Rectal smooth muscle tissue (tissue), 1 donor: Measurements from ENCODE around the gene JAKMIP2.
"Not testable (repeated sequence)": the region's sequence is repeated elsewhere in the genome, so short reads cannot be mapped to it uniquely, and the experiment has no call there.

Source experiments
- H3K27ac ChIP-seq: one replicate; pipeline ENCODE4 v1.7.0; 2013; ENCODE audit warnings: low read depth, low read length, inconsistent platforms
- H3K27me3 ChIP-seq: one replicate; pipeline ENCODE4 v1.7.0; 2013; ENCODE audit warnings: low read length; ENCODE audit not compliant: control insufficient read depth, insufficient read depth
- H3K36me3 ChIP-seq: one replicate; pipeline ENCODE4 v1.7.0; 2013; ENCODE audit warnings: low read length; ENCODE audit not compliant: control insufficient read depth, insufficient read depth
- H3K4me1 ChIP-seq: one replicate; pipeline ENCODE4 v1.7.0; 2013; ENCODE audit warnings: low read length; ENCODE audit not compliant: control insufficient read depth, insufficient read depth
- H3K4me3 ChIP-seq: one replicate; pipeline ENCODE4 v1.7.0; 2013; ENCODE audit warnings: low read length
- H3K9ac ChIP-seq: one replicate; pipeline ENCODE4 v1.7.0; 2013; ENCODE audit warnings: low read length

Gene JAKMIP2

GRCh38 chr5:147658293-147658932, 124.1 kb downstream of the JAKMIP2 start:
- Histone ChIP-seq H3K4me1 (no peaks in the 10 kb centered on the region), H3K27ac (no peak overlapping the region), H3K27me3 (no peaks in the 10 kb centered on the region), H3K9ac (no peak overlapping the region), H3K4me3 (no peak overlapping the region), H3K36me3 (no peaks in the 10 kb centered on the region)

- no peak overlapping the region for H3K4me3 ChIP-seq
- H3K9ac ChIP-seq: no peak overlapping the region
- H3K27me3 ChIP-seq: no peaks in the 10 kb centered on the region
- no peaks in the 10 kb centered on the region for H3K4me1 ChIP-seq
- H3K36me3 ChIP-seq: no peaks in the 10 kb centered on the region
- H3K27ac ChIP-seq: no peak overlapping the region
Observed at GRCh38 chr5:147648597-147648996, 133.9 kb downstream of the JAKMIP2 start.

- H3K27me3 ChIP-seq: no peaks in the 10 kb centered on the region
- no peak overlapping the region for H3K4me3 ChIP-seq
- H3K27ac ChIP-seq: no peak overlapping the region
- H3K4me1 ChIP-seq: no peaks in the 10 kb centered on the region
- no peaks in the 10 kb centered on the region for H3K36me3 ChIP-seq
- H3K9ac ChIP-seq: no peak overlapping the region
Observed at GRCh38 chr5:147645197-147645596, 137.3 kb downstream of the JAKMIP2 start.

GRCh38 chr5:147644460-147644859, 138.1 kb downstream of the JAKMIP2 start:
- no peaks in the 10 kb centered on the region for H3K27me3 ChIP-seq
- no peaks in the 10 kb centered on the region for H3K36me3 ChIP-seq
- no peak overlapping the region for H3K27ac ChIP-seq
- H3K4me3 ChIP-seq: no peak overlapping the region
- no peaks in the 10 kb centered on the region for H3K4me1 ChIP-seq
- H3K9ac ChIP-seq: no peak overlapping the region

- H3K9ac ChIP-seq: no peak overlapping the region
- no peaks in the 10 kb centered on the region for H3K27me3 ChIP-seq
- no peaks in the 10 kb centered on the region for H3K4me1 ChIP-seq
- H3K4me3 ChIP-seq: no peak overlapping the region
- no peak overlapping the region for H3K27ac ChIP-seq
- H3K36me3 ChIP-seq: no peaks in the 10 kb centered on the region
Observed at GRCh38 chr5:147643142-147643541, 139.4 kb downstream of the JAKMIP2 start.

- no peaks in the 10 kb centered on the region for H3K27me3 ChIP-seq
- H3K4me1 ChIP-seq: no peaks in the 10 kb centered on the region
- no peak overlapping the region for H3K9ac ChIP-seq
- H3K4me3 ChIP-seq: no peak overlapping the region
- no peaks in the 10 kb centered on the region for H3K36me3 ChIP-seq
- H3K27ac ChIP-seq: no peak overlapping the region
Observed at GRCh38 chr5:147642666-147643065, 139.9 kb downstream of the JAKMIP2 start.

GRCh38 chr5:147639321-147639720, 143.2 kb downstream of the JAKMIP2 start:
- H3K36me3 ChIP-seq: no peaks in the 10 kb centered on the region
- no peaks in the 10 kb centered on the region for H3K4me1 ChIP-seq
- H3K27ac ChIP-seq: no peak overlapping the region
- H3K27me3 ChIP-seq: no peaks in the 10 kb centered on the region
- H3K9ac ChIP-seq: no peak overlapping the region
- no peak overlapping the region for H3K4me3 ChIP-seq

GRCh38 chr5:147636729-147636984, 145.9 kb downstream of the JAKMIP2 start:
- no peak overlapping the region for H3K27ac ChIP-seq
- no peaks in the 10 kb centered on the region for H3K4me1 ChIP-seq

GRCh38 chr5:147635882-147636728, 146.4 kb downstream of the JAKMIP2 start:
- Histone ChIP-seq H3K36me3 (no peaks in the 10 kb centered on the region), H3K4me1 (no peaks in the 10 kb centered on the region), H3K27ac (no peak overlapping the region), H3K4me3 (no peak overlapping the region), H3K27me3 (no peaks in the 10 kb centered on the region), H3K9ac (no peak overlapping the region)

More at GRCh38 chr5:147636729-147636984, 145.9 kb downstream of the JAKMIP2 start:
- Histone ChIP-seq H3K4me3 (no peak overlapping the region), H3K9ac (no peak overlapping the region), H3K36me3 (no peaks in the 10 kb centered on the region), H3K27me3 (no peaks in the 10 kb centered on the region)

GRCh38 chr5:147635439-147635838, 147.1 kb downstream of the JAKMIP2 start:
- H3K4me1 ChIP-seq, H3K27me3 ChIP-seq, H3K36me3 ChIP-seq, H3K9ac ChIP-seq, H3K27ac ChIP-seq, H3K4me3 ChIP-seq: not testable (repeated sequence)

- Histone ChIP-seq H3K9ac (no peak overlapping the region), H3K27me3 (no peaks in the 10 kb centered on the region), H3K4me3 (no peak overlapping the region), H3K27ac (no peak overlapping the region), H3K4me1 (no peaks in the 10 kb centered on the region), H3K36me3 (no peaks in the 10 kb centered on the region)
Observed at GRCh38 chr5:147633173-147633572, 149.4 kb downstream of the JAKMIP2 start.

- H3K4me3 ChIP-seq: no peak overlapping the region
- H3K9ac ChIP-seq: no peak overlapping the region
- no peak overlapping the region for H3K27ac ChIP-seq
- H3K27me3 ChIP-seq: no peaks in the 10 kb centered on the region
- no peaks in the 10 kb centered on the region for H3K36me3 ChIP-seq
- H3K4me1 ChIP-seq: no peaks in the 10 kb centered on the region
Observed at GRCh38 chr5:147631428-147632003, 151.0 kb downstream of the JAKMIP2 start.

- no peaks in the 10 kb centered on the region for H3K27me3 ChIP-seq
- no peaks in the 10 kb centered on the region for H3K36me3 ChIP-seq
- H3K4me1 ChIP-seq: no peaks in the 10 kb centered on the region
- H3K27ac ChIP-seq: no peak overlapping the region
- H3K9ac ChIP-seq: no peak overlapping the region
- no peak overlapping the region for H3K4me3 ChIP-seq
Observed at GRCh38 chr5:147629196-147629595, 153.3 kb downstream of the JAKMIP2 start.
